ENCODE measurements around the gene ASCL3. TPM values are rescaled to one million over a fixed set of nuclear protein-coding genes. Genes with fewer than 3 reads are reported as not detected.
A peak's percentile ranks its signal among the peaks of the same experiment; 100 is the strongest.
"Not testable (repeated sequence)": the region's sequence is repeated elsewhere in the genome, so short reads cannot be mapped to it uniquely, and the experiment has no call there.

Gene ASCL3
- total RNA-seq: not detected

- intact Hi-C loops (cut with DNase I, micrococcal nuclease): no loop called here
- Mint-ChIP-seq H3K4me3 (no peak within 1 kb of the TSS), H3K27me3 (no peaks in the 10 kb centered on the region), H3K4me1 (no peaks in the 10 kb centered on the region), H3K27ac (no peak within 1 kb of the TSS), H3K36me3 (ENCODE audit: low read depth) (peaks cover 7% of the 10 kb centered on the region), H3K9me3 (ENCODE audit: low read depth) (no peaks in the 10 kb centered on the region)
- no peak for DNase-seq
- ATAC-seq: no peak
- POLR2A ChIA-PET: no interaction called here
- CTCF ChIA-PET: interaction anchor here (0.7 to 2.5 kb wide), 4 partner anchors 18 to 211 kb away, joined by 3 to 12 read pairs (median 3); no protein-coding TSS in a partner anchor
These were observed at the start of gene ASCL3 for GRCh38 chr11:8942518-8943066. ASCL3 (minus strand) TSS chr11:8943016; CDS start chr11:8938161, 4,855 bp downstream.

GRCh38 chr11:8989453-8989852 is 46.6 kb upstream of the ASCL3 start:
- CTCF ChIA-PET: interaction anchor here (0.8 kb wide), 1 partner anchor 1099 kb away, joined by 3 read pairs; no protein-coding TSS in a partner anchor
- H3K4me1 Mint-ChIP-seq: no peaks in the 10 kb centered on the region
- peaks cover 20% of the 10 kb centered on the region for H3K27me3 Mint-ChIP-seq
- no peak overlapping the region for H3K27ac Mint-ChIP-seq
- no peak for ATAC-seq
- no peak overlapping the region for H3K4me3 Mint-ChIP-seq
- H3K36me3 Mint-ChIP-seq (ENCODE audit: low read depth): no peaks in the 10 kb centered on the region
- DNase-seq: no peak
- H3K9me3 Mint-ChIP-seq (ENCODE audit: low read depth): no peaks in the 10 kb centered on the region
- POLR2A ChIA-PET: no interaction called here
- intact Hi-C loops (cut with DNase I, micrococcal nuclease): no loop called here

- ChIA-PET CTCF (interaction anchor here (0.6 to 1.5 kb wide), 5 partner anchors 29 to 1100 kb away, joined by 3 to 5 read pairs (median 3); no protein-coding TSS in a partner anchor), POLR2A (no interaction called here)
- H3K27ac Mint-ChIP-seq: no peak overlapping the region
- DNase-seq (no peak), ATAC-seq (peak; percentile 42)
- H3K4me3 Mint-ChIP-seq: no peak overlapping the region
- H3K27me3 Mint-ChIP-seq: peaks cover 22% of the 10 kb centered on the region
- no peaks in the 10 kb centered on the region for H3K36me3 Mint-ChIP-seq (ENCODE audit: low read depth)
- intact Hi-C loops (cut with DNase I, micrococcal nuclease): no loop called here
- peaks cover 3% of the 10 kb centered on the region for H3K4me1 Mint-ChIP-seq
- H3K9me3 Mint-ChIP-seq (ENCODE audit: low read depth): no peaks in the 10 kb centered on the region
These were observed 45.8 kb upstream of the ASCL3 start for GRCh38 chr11:8988329-8989234.

- intact Hi-C loops (cut with DNase I, micrococcal nuclease): no loop called here
These were observed 44.6 kb upstream of the ASCL3 start for GRCh38 chr11:8987446-8987845.

GRCh38 chr11:8986772-8987171 is 44.0 kb upstream of the ASCL3 start:
- H3K4me1 Mint-ChIP-seq; ATAC-seq; H3K36me3 Mint-ChIP-seq (ENCODE audit: low read depth); H3K4me3 Mint-ChIP-seq; POLR2A ChIA-PET; intact Hi-C loops (cut with DNase I, micrococcal nuclease); H3K27ac Mint-ChIP-seq; H3K9me3 Mint-ChIP-seq (ENCODE audit: low read depth); DNase-seq: not testable (repeated sequence)
- CTCF ChIA-PET: interaction anchor here (0.6 to 0.9 kb wide), 4 partner anchors 20 to 1402 kb away, joined by 3 to 4 read pairs (median 3); no protein-coding TSS in a partner anchor
- H3K27me3 Mint-ChIP-seq: peaks cover 20% of the 10 kb centered on the region

More at GRCh38 chr11:8987446-8987845, 44.6 kb upstream of the ASCL3 start:
- Mint-ChIP-seq H3K27me3 (peaks cover 22% of the 10 kb centered on the region), H3K36me3 (ENCODE audit: low read depth) (no peaks in the 10 kb centered on the region), H3K4me3 (no peak overlapping the region), H3K27ac (no peak overlapping the region), H3K4me1 (peaks cover 5% of the 10 kb centered on the region), H3K9me3 (ENCODE audit: low read depth) (no peaks in the 10 kb centered on the region)
- DNase-seq: no peak
- ChIA-PET CTCF (interaction anchor here (0.8 to 1.5 kb wide), 4 partner anchors 28 to 222 kb away, joined by 3 to 5 read pairs (median 3); no protein-coding TSS in a partner anchor), POLR2A (no interaction called here)
- ATAC-seq: no peak

GRCh38 chr11:8985462-8985861 is 42.6 kb upstream of the ASCL3 start:
- Mint-ChIP-seq H3K4me3 (no peak overlapping the region), H3K4me1 (peaks cover 5% of the 10 kb centered on the region), H3K27me3 (peaks cover 20% of the 10 kb centered on the region), H3K36me3 (ENCODE audit: low read depth) (no peaks in the 10 kb centered on the region), H3K27ac (no peak overlapping the region), H3K9me3 (ENCODE audit: low read depth) (no peaks in the 10 kb centered on the region)
- ChIA-PET CTCF (no interaction called here), POLR2A (no interaction called here)
- intact Hi-C loops (cut with DNase I, micrococcal nuclease): no loop called here
- ATAC-seq: no peak
- DNase-seq: no peak

GRCh38 chr11:8983552-8983951 is 40.7 kb upstream of the ASCL3 start:
- Mint-ChIP-seq H3K4me3 (no peak overlapping the region), H3K27ac (no peak overlapping the region), H3K36me3 (ENCODE audit: low read depth) (no peaks in the 10 kb centered on the region), H3K27me3 (peaks cover 9% of the 10 kb centered on the region), H3K4me1 (peaks cover 5% of the 10 kb centered on the region), H3K9me3 (ENCODE audit: low read depth) (no peaks in the 10 kb centered on the region)
- ATAC-seq (peak; percentile 99), DNase-seq (peak; percentile 38)
- intact Hi-C loops (cut with DNase I, micrococcal nuclease): no loop called here
- ChIA-PET CTCF (interaction anchor here (0.8 kb wide), 1 partner anchor 154 kb away, joined by 3 read pairs; no protein-coding TSS in a partner anchor), POLR2A (no interaction called here)

- Mint-ChIP-seq H3K27ac (no peak overlapping the region), H3K4me3 (no peak overlapping the region), H3K9me3 (ENCODE audit: low read depth) (no peaks in the 10 kb centered on the region), H3K4me1 (peaks cover 5% of the 10 kb centered on the region), H3K27me3 (peaks cover 2% of the 10 kb centered on the region), H3K36me3 (ENCODE audit: low read depth) (no peaks in the 10 kb centered on the region)
- POLR2A ChIA-PET: no interaction called here
- intact Hi-C loops (cut with DNase I, micrococcal nuclease): no loop called here
- CTCF ChIA-PET: interaction anchor here (0.5 kb wide), 1 partner anchor 318 kb away, joined by 3 read pairs; no protein-coding TSS in a partner anchor
- ATAC-seq (no peak), DNase-seq (no peak)
These were observed 37.7 kb upstream of the ASCL3 start for GRCh38 chr11:8980485-8980884.

GRCh38 chr11:8979365-8979764 is 36.5 kb upstream of the ASCL3 start:
- H3K27ac Mint-ChIP-seq; H3K27me3 Mint-ChIP-seq; H3K4me3 Mint-ChIP-seq; H3K36me3 Mint-ChIP-seq (ENCODE audit: low read depth); H3K9me3 Mint-ChIP-seq (ENCODE audit: low read depth); CTCF ChIA-PET; DNase-seq; H3K4me1 Mint-ChIP-seq; POLR2A ChIA-PET; ATAC-seq; intact Hi-C loops (cut with DNase I, micrococcal nuclease): not testable (repeated sequence)

GRCh38 chr11:8973121-8973520 is 30.3 kb upstream of the ASCL3 start:
- POLR2A ChIA-PET: no interaction called here
- H3K27ac Mint-ChIP-seq: no peak overlapping the region

GRCh38 chr11:8971924-8972316 is 29.1 kb upstream of the ASCL3 start:
- intact Hi-C loops (cut with DNase I, micrococcal nuclease): no loop called here
- Mint-ChIP-seq H3K4me1 (no peaks in the 10 kb centered on the region), H3K27me3 (no peaks in the 10 kb centered on the region), H3K4me3 (no peak overlapping the region), H3K9me3 (ENCODE audit: low read depth) (no peaks in the 10 kb centered on the region), H3K27ac (no peak overlapping the region), H3K36me3 (ENCODE audit: low read depth) (no peaks in the 10 kb centered on the region)
- CTCF ChIA-PET: no interaction called here
- ATAC-seq (no peak), DNase-seq (no peak)
- POLR2A ChIA-PET: interaction anchor here (0.7 kb wide), 1 partner anchor 19 kb away, joined by 3 read pairs; no protein-coding TSS in a partner anchor

More at GRCh38 chr11:8973121-8973520, 30.3 kb upstream of the ASCL3 start:
- DNase-seq: no peak
- CTCF ChIA-PET: interaction anchor here (0.7 kb wide), 1 partner anchor 13 kb away, joined by 3 read pairs; no protein-coding TSS in a partner anchor
- H3K4me3 Mint-ChIP-seq: no peak overlapping the region
- H3K36me3 Mint-ChIP-seq (ENCODE audit: low read depth): no peaks in the 10 kb centered on the region
- H3K4me1 Mint-ChIP-seq: no peaks in the 10 kb centered on the region
- intact Hi-C loops (cut with DNase I, micrococcal nuclease): no loop called here
- H3K27me3 Mint-ChIP-seq: no peaks in the 10 kb centered on the region
- no peak for ATAC-seq
- H3K9me3 Mint-ChIP-seq (ENCODE audit: low read depth): no peaks in the 10 kb centered on the region
